ENCODE data around the gene BCAS3. TPM values are rescaled to one million over a fixed set of nuclear protein-coding genes. Genes with fewer than 3 reads are reported as not detected.

BCAS3 gene
- polyA plus RNA-seq, 1 donor from 2014 or later, result 21.6 TPM

GRCh38 chr17:61405686-61406536, 728.3 kb downstream of the BCAS3 start:
- Histone ChIP-seq H3K9me2 (ENCODE audit: insufficient read depth, low read length) (no peaks in the 10 kb centered on the region), H3K9me3 (ENCODE audit: low read length) (no peaks in the 10 kb centered on the region), H3K36me3 (ENCODE audit: insufficient read depth, low read length) (no peaks in the 10 kb centered on the region), H3K27ac (ENCODE audit: low read length) (no peak overlapping the region), H3K9ac (ENCODE audit: low read length) (no peak overlapping the region), H2AFZ (ENCODE audit: low read depth, low read length) (no peak overlapping the region), H3F3A (ENCODE audit: insufficient read depth, low read length, poor library complexity, severe bottlenecking) (no peaks in the 10 kb centered on the region), H4K20me1 (ENCODE audit: insufficient read depth) (no peaks in the 10 kb centered on the region), H3K79me2 (replicated peaks; ENCODE audit: insufficient read depth, low read length) (no peaks in the 10 kb centered on the region), H3K4me3 (ENCODE audit: low read length) (no peak overlapping the region), H3K27me3 (ENCODE audit: insufficient read depth, low read depth, low read length) (peaks cover 99% of the 10 kb centered on the region), H3K4me2 (ENCODE audit: low read length) (no peak overlapping the region)
- TF ChIP-seq EP300 (conservative IDR thresholded peaks at IDR 0.05; ENCODE audit: poor library complexity, severe bottlenecking) (no peak), CTCF (IDR thresholded peaks at IDR 0.05; ENCODE audit: poor library complexity, severe bottlenecking) (no peak), MXI1 (conservative IDR thresholded peaks at IDR 0.05; ENCODE audit: poor library complexity, severe bottlenecking) (no peak), REST (IDR thresholded peaks at IDR 0.05; ENCODE audit: borderline replicate concordance) (no peak), EZH2 (IDR thresholded peaks at IDR 0.05; ENCODE audit: borderline replicate concordance, insufficient read depth, low read length, poor library complexity, severe bottlenecking) (no peak), TAF1 (IDR thresholded peaks at IDR 0.05; ENCODE audit: low read depth) (no peak), SMC3 (conservative IDR thresholded peaks at IDR 0.05; ENCODE audit: poor library complexity) (no peak), POLR2AphosphoS5 (IDR thresholded peaks at IDR 0.05) (no peak), RAD21 (conservative IDR thresholded peaks at IDR 0.05) (no peak)

- Histone ChIP-seq H4K20me1 (ENCODE audit: insufficient read depth) (no peaks in the 10 kb centered on the region), H3K9ac (ENCODE audit: low read length) (no peak overlapping the region), H3K9me2 (ENCODE audit: insufficient read depth, low read length) (no peaks in the 10 kb centered on the region), H3K27ac (ENCODE audit: low read length) (no peak overlapping the region), H3K36me3 (ENCODE audit: insufficient read depth, low read length) (no peaks in the 10 kb centered on the region), H3K79me2 (replicated peaks; ENCODE audit: insufficient read depth, low read length) (no peaks in the 10 kb centered on the region), H3K9me3 (ENCODE audit: low read length) (no peaks in the 10 kb centered on the region), H3K4me3 (ENCODE audit: low read length) (no peak overlapping the region), H3F3A (ENCODE audit: insufficient read depth, low read length, poor library complexity, severe bottlenecking) (no peaks in the 10 kb centered on the region), H2AFZ (ENCODE audit: low read depth, low read length) (no peak overlapping the region), H3K4me2 (ENCODE audit: low read length) (no peak overlapping the region), H3K27me3 (ENCODE audit: insufficient read depth, low read depth, low read length) (peaks cover 99% of the 10 kb centered on the region)
- TF ChIP-seq MXI1 (conservative IDR thresholded peaks at IDR 0.05; ENCODE audit: poor library complexity, severe bottlenecking), result no peak
These were observed 728.8 kb downstream of the BCAS3 start for GRCh38 chr17:61406537-61406845.
